Peyer's patch (tissue), 4 donors: ENCODE measurements around the gene FAM25G.
"Not testable (repeated sequence)": the region's sequence is repeated elsewhere in the genome, so short reads cannot be mapped to it uniquely, and the experiment has no call there.

Experiments used
- POLR2A ChIP-seq, 2 donors: fragments of 450-650 bp; IDR thresholded peaks; one replicate each; pipeline ENCODE4 v1.5.1; 2017; ENCODE audit warnings: antibody characterized with exemption in 2 of 2, mild to moderate bottlenecking in 2 of 2, moderate library complexity in 2 of 2
- TF ChIP-seq, protein P1 (sequence below), 6 experiments: fragments of 450-650 bp in 4 of 6; fragments of 200-600 bp in 2 of 6; sonication (generic) in 1 of 6; IDR thresholded peaks; one replicate each; pipeline ENCODE4 v1.5.1; 2017 to 2019; ENCODE audit warnings: antibody characterized with exemption in 6 of 6, mild to moderate bottlenecking in 3 of 6, moderate library complexity in 1 of 6

DNA sequence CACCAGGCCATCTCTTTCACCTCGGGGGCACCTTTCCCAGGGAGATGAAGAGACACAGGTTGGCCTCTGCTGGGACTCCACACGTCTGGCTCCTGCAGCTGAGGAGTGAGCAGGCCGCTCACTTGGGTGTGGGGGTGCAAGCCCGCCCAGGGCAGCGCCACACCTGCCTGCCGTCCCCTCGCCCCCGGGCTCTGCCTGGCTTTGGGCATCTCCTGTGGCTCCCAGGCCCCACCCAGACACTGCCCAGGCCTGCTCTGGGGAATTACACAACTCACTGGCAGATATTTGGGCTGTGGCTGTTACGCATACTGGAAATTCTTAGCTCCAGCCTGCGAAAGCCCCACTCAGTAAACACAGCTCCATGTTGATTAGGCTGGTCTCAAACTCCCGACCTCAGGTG, 7.6 kb downstream of the FAM25G start, which contains the start of gene ANXA8:
- TF ChIP-seq, protein P1, sequence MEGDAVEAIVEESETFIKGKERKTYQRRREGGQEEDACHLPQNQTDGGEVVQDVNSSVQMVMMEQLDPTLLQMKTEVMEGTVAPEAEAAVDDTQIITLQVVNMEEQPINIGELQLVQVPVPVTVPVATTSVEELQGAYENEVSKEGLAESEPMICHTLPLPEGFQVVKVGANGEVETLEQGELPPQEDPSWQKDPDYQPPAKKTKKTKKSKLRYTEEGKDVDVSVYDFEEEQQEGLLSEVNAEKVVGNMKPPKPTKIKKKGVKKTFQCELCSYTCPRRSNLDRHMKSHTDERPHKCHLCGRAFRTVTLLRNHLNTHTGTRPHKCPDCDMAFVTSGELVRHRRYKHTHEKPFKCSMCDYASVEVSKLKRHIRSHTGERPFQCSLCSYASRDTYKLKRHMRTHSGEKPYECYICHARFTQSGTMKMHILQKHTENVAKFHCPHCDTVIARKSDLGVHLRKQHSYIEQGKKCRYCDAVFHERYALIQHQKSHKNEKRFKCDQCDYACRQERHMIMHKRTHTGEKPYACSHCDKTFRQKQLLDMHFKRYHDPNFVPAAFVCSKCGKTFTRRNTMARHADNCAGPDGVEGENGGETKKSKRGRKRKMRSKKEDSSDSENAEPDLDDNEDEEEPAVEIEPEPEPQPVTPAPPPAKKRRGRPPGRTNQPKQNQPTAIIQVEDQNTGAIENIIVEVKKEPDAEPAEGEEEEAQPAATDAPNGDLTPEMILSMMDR (IDR thresholded peaks at IDR 0.05) = not testable (repeated sequence)
- TF ChIP-seq POLR2A (IDR thresholded peaks at IDR 0.05) = not testable (repeated sequence)
